ENCODE results near the gene MET.
"Not testable (repeated sequence)": the region's sequence is repeated elsewhere in the genome, so short reads cannot be mapped to it uniquely, and the experiment has no call there.

Gene MET

GRCh38 chr7:116753130-116753529 is 81.1 kb downstream of the MET start:
- no peak for DNase-seq (ENCODE audit: low spot score)

- no peak for DNase-seq (ENCODE audit: low spot score)
Measured at GRCh38 chr7:116754186-116754585, 82.2 kb downstream of the MET start.

GRCh38 chr7:116757283-116757682 is 85.3 kb downstream of the MET start:
- DNase-seq (ENCODE audit: low spot score) = no peak

- DNase-seq (ENCODE audit: low spot score) = not testable (repeated sequence)
Measured at GRCh38 chr7:116759642-116760041, 87.6 kb downstream of the MET start.

GRCh38 chr7:116762971-116763370 is 91.0 kb downstream of the MET start:
- no peak for DNase-seq (ENCODE audit: low spot score)

GRCh38 chr7:116763647-116764046 is 91.7 kb downstream of the MET start:
- no peak for DNase-seq (ENCODE audit: low spot score)

GRCh38 chr7:116766881-116767280 is 94.9 kb downstream of the MET start:
- no peak for DNase-seq (ENCODE audit: low spot score)

GRCh38 chr7:116769546-116769945 is 97.5 kb downstream of the MET start:
- no peak for DNase-seq (ENCODE audit: low spot score)

- DNase-seq (ENCODE audit: low spot score) = no peak
Measured at GRCh38 chr7:116770941-116771340, 98.9 kb downstream of the MET start.

GRCh38 chr7:116771640-116772039 is 99.6 kb downstream of the MET start:
- no peak for DNase-seq (ENCODE audit: low spot score)

- no peak for DNase-seq (ENCODE audit: low spot score)
Measured at GRCh38 chr7:116772423-116772863, 100.4 kb downstream of the MET start.

GRCh38 chr7:116772926-116773749 is 101.1 kb downstream of the MET start:
- DNase-seq (ENCODE audit: low spot score) = no peak

- DNase-seq (ENCODE audit: low spot score) = no peak
Measured at GRCh38 chr7:116776046-116776445, 104.0 kb downstream of the MET start.

GRCh38 chr7:116776610-116777289 is 104.8 kb downstream of the MET start:
- no peak for DNase-seq (ENCODE audit: low spot score)

GRCh38 chr7:116777651-116778281 is 105.8 kb downstream of the MET start:
- DNase-seq (ENCODE audit: low spot score) = no peak

- DNase-seq (ENCODE audit: low spot score) = no peak
Measured at GRCh38 chr7:116779216-116779615, 107.2 kb downstream of the MET start.

GRCh38 chr7:116779931-116780330 is 107.9 kb downstream of the MET start:
- no peak for DNase-seq (ENCODE audit: low spot score)

- no peak for DNase-seq (ENCODE audit: low spot score)
Measured at GRCh38 chr7:116780521-116780920, 108.5 kb downstream of the MET start.

- no peak for DNase-seq (ENCODE audit: low spot score)
Measured at GRCh38 chr7:116780966-116781365, 109.0 kb downstream of the MET start.

GRCh38 chr7:116781584-116781983 is 109.6 kb downstream of the MET start:
- DNase-seq (ENCODE audit: low spot score) = no peak

- no peak for DNase-seq (ENCODE audit: low spot score)
Measured at GRCh38 chr7:116782177-116782711, 110.2 kb downstream of the MET start.

- no peak for DNase-seq (ENCODE audit: low spot score)
Measured at GRCh38 chr7:116783666-116784318, 111.8 kb downstream of the MET start.

All from CD4-positive, alpha-beta T cell treated with Interleukin-2 at 100 ng/mL for 4 hours (primary cell).